ENCODE data around the gene PROK2. TPM values are rescaled to one million over a fixed set of nuclear protein-coding genes. Genes with fewer than 3 reads are reported as not detected.

The PROK2 gene
- total and polyA plus RNA-seq, 10 donors, result 1.7 to 78.5 (median 26.7) TPM

GRCh38 chr3:71813073-71813472 is 28.1 kb upstream of the PROK2 start:
- Histone ChIP-seq H3K4me3 (no peak overlapping the region), H3K27me3 (replicated peaks in 1 of 7) (no peaks in the 10 kb centered on the region), H3K4me1 (peaks cover 0 to 5% (median 0%) of the 10 kb centered on the region in 6 donors), H3K36me3 (no peaks in the 10 kb centered on the region), H3K9me3 (no peaks in the 10 kb centered on the region), H3K27ac (no peak overlapping the region)
- DNase-seq, result no peak
- intact Hi-C loops (cut with DNase I; ENCODE audit: low total_unique reads), result no loop called here
- TF ChIP-seq POLR2A (IDR thresholded peaks at IDR 0.05), result no peak
- no peak for TF ChIP-seq POLR2AphosphoS5 (IDR thresholded peaks at IDR 0.05)
- TF ChIP-seq CTCF (IDR thresholded peaks at IDR 0.05 in 8 of 11, conservative IDR thresholded peaks at IDR 0.05 in 3 of 11), result no peak
- 83 to 87% (median 85%) methylated on average over 4 of the region's 4 CpGs for WGBS, 5 donors

- no peaks in the 10 kb centered on the region for H3K9me3 ChIP-seq
- no peak for TF ChIP-seq POLR2A (IDR thresholded peaks at IDR 0.05)
- TF ChIP-seq POLR2AphosphoS5 (IDR thresholded peaks at IDR 0.05), result no peak
- no peak for TF ChIP-seq CTCF (IDR thresholded peaks at IDR 0.05 in 8 of 11, conservative IDR thresholded peaks at IDR 0.05 in 3 of 11)
- H3K4me1 ChIP-seq, result peaks cover 0 to 11% (median 0%) of the 10 kb centered on the region in 6 donors
- intact Hi-C loops (cut with DNase I; ENCODE audit: low total_unique reads), result no loop called here
- no peak overlapping the region for H3K27ac ChIP-seq
- H3K27me3 ChIP-seq (replicated peaks in 1 of 7), result peaks cover 0 to 1% (median 0%) of the 10 kb centered on the region in 7 donors
- no peak overlapping the region for H3K4me3 ChIP-seq
- H3K36me3 ChIP-seq, result no peaks in the 10 kb centered on the region
- 87 to 94% (median 89%) methylated on average over 3 of the region's 3 CpGs for WGBS, 5 donors
- no peak for DNase-seq
These were observed 25.1 kb upstream of the PROK2 start for GRCh38 chr3:71810056-71810455.

DNA sequence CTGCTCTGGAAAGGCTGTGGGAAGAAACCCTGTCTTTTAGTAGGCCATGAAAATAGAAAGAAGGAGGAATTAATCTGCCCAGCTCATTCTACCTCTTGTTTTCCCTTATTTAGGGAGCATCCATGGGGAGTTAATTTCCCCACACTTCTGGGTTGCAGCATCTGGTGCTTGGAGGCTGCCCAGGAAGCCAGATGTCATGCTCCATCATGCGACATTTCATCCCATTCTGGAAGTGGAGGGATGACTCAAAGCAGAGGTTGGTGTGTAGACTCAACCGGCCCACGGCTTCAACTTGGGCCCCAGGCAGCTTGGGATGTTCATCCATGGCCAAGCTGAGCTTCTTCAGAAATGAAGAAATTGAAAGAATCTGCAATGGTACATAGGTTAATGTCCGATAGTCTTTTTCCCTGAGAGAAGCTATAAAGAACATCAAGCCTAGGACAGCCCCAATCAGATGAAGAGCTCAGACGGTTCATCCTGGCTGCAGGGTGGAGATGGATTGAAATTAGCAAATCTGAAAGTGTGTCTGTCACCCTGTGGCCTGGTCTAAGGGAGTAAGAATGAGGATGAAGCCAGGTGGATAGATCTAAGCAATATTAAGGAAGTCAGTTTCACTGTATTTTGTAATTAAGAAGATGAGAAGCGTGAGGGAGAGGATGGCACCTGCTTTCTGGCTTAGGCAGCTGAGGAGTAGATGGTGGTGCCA is 24.5 kb upstream of the PROK2 start:
- no peak for DNase-seq
- H3K4me1 ChIP-seq, result peaks cover 0 to 11% (median 0%) of the 10 kb centered on the region in 6 donors
- 85 to 97% (median 88%) methylated on average over 6 of the region's 6 CpGs for WGBS, 5 donors
- peaks cover 0 to 7% (median 0%) of the 10 kb centered on the region in 7 donors for H3K27me3 ChIP-seq (replicated peaks in 1 of 7)
- no peak overlapping the region for H3K27ac ChIP-seq
- intact Hi-C loops (cut with DNase I; ENCODE audit: low total_unique reads), result no loop called here
- no peak overlapping the region for H3K4me3 ChIP-seq
- H3K9me3 ChIP-seq, result no peaks in the 10 kb centered on the region
- TF ChIP-seq POLR2A (IDR thresholded peaks at IDR 0.05), result no peak
- TF ChIP-seq CTCF (IDR thresholded peaks at IDR 0.05 in 8 of 11, conservative IDR thresholded peaks at IDR 0.05 in 3 of 11), result no peak
- TF ChIP-seq POLR2AphosphoS5 (IDR thresholded peaks at IDR 0.05), result no peak
- no peaks in the 10 kb centered on the region for H3K36me3 ChIP-seq

DNA sequence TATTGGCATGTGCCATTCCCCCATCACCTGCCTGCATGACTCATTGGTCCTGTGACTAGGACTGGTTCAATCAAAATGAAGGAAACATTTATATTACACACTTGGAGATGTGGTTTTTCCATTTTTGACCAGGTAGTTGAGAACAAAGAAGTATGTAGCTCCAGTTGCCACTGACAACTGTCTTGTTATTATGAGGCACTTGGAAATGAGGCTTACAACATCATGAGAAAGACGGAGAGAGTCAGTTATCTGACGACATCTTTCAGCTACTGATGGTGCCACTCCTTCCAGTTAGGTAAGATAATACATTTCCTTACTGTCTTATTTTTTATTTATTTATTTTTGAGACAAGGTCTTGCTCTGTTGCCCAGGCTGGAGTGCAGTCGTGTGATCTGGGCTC is 21.8 kb upstream of the PROK2 start:
- Histone ChIP-seq H3K4me3 (peak overlapping the region in 1 of 8 donors; percentile 23), H3K27ac (peak overlapping the region in 6 of 8 donors; percentile 29 to 87 (median 78)), H3K36me3 (no peaks in the 10 kb centered on the region), H3K4me1 (peaks cover 0 to 7% (median 0%) of the 10 kb centered on the region in 6 donors), H3K9me3 (no peaks in the 10 kb centered on the region), H3K27me3 (replicated peaks in 1 of 7) (peaks cover 0 to 20% (median 0%) of the 10 kb centered on the region in 7 donors)
- TF ChIP-seq POLR2A (IDR thresholded peaks at IDR 0.05) (no peak), CTCF (IDR thresholded peaks at IDR 0.05 in 8 of 11, conservative IDR thresholded peaks at IDR 0.05 in 3 of 11) (no peak), POLR2AphosphoS5 (IDR thresholded peaks at IDR 0.05) (no peak)
- intact Hi-C loops (cut with DNase I; ENCODE audit: low total_unique reads), result no loop called here
- 54 to 91% (median 60%) methylated on average over 3 of the region's 3 CpGs for WGBS, 5 donors
- DNase-seq, result no peak

Data from spleen (tissue), 11 donors.